HepG2 (cell line): ENCODE data around the gene AQP7.
"Not testable (repeated sequence)": the region's sequence is repeated elsewhere in the genome, so short reads cannot be mapped to it uniquely, and the experiment has no call there.

ENCODE experiments used
- ATF2 ChIP-seq: sonication (generic); formaldehyde crosslinking; IDR thresholded peaks from 2 replicates; pipeline ENCODE4 v1.4.0; 2020; ENCODE audit warnings: missing genetic modification reagents
- CEBPZ ChIP-seq: IDR thresholded peaks from 2 replicates; pipeline ENCODE4 v1.6.1; 2012; ENCODE audit warnings: low read length, improper control_type of control experiment
- CREB1 ChIP-seq, 2 experiments: fragments of 450-650 bp in 1 of 2; IDR thresholded peaks; 2 replicates each; pipeline ENCODE4 v1.6.1; 2016 to 2017; ENCODE audit warnings: control low read depth in 1 of 2, mild to moderate bottlenecking in 1 of 2, missing compliant biosample characterization in 1 of 2, missing genetic modification characterization in 1 of 2
- DNMT1 ChIP-seq: sonication (generic); formaldehyde crosslinking; IDR thresholded peaks from 2 replicates; pipeline ENCODE4 v1.5.1; 2020; ENCODE audit warnings: mild to moderate bottlenecking, missing genetic modification reagents
- EZH2 ChIP-seq: conservative IDR thresholded peaks from 2 replicates; pipeline ENCODE4 v1.6.1; 2012; ENCODE audit warnings: mild to moderate bottlenecking, low read depth, low read length, moderate library complexity
- JUN ChIP-seq: sonication (generic); formaldehyde crosslinking; IDR thresholded peaks from 2 replicates; pipeline ENCODE4 v1.4.0; 2020; ENCODE audit warnings: mild to moderate bottlenecking, missing genetic modification reagents
- POLR2A ChIP-seq, 2 experiments: IDR thresholded peaks; 2 replicates each; pipeline ENCODE4 v1.6.1; 2011; ENCODE audit warnings: low read depth in 2 of 2, low read length in 2 of 2, mild to moderate bottlenecking in 1 of 2, moderate library complexity in 1 of 2; ENCODE audit not compliant: insufficient read depth in 1 of 2
- REXO4 ChIP-seq: sonication (generic); formaldehyde crosslinking; IDR thresholded peaks from 2 replicates; pipeline ENCODE4 v1.8.0; 2022; ENCODE audit warnings: missing genetic modification reagents, mild to moderate bottlenecking, borderline replicate concordance
- SRSF1 ChIP-seq: fragments of 200-400 bp; formaldehyde crosslinking; optimal IDR thresholded peaks from 2 replicates; pipeline ENCODE3; 2017; ENCODE audit warnings: mild to moderate bottlenecking, low read depth, low read length, moderate library complexity
- YY1 ChIP-seq: IDR thresholded peaks from 2 replicates; pipeline ENCODE4 v1.6.1; 2011; ENCODE audit warnings: low read length, low read depth, moderate library complexity, mild to moderate bottlenecking; ENCODE audit not compliant: insufficient read depth, insufficient replicate concordance
- ZNF235 ChIP-seq: sonication (generic); formaldehyde crosslinking; IDR thresholded peaks from 2 replicates; pipeline ENCODE4 v1.8.1; 2023; ENCODE audit warnings: mild to moderate bottlenecking, missing genetic modification reagents, borderline replicate concordance

- not testable (repeated sequence) for TF ChIP-seq YY1; ZNF235 (CRISPR knock-in tag); CEBPZ; DNMT1 (CRISPR knock-in tag); JUN (CRISPR knock-in tag); EZH2; REXO4 (CRISPR knock-in tag); SRSF1; POLR2A (IDR thresholded peaks at IDR 0.05; ENCODE audit: insufficient read depth in 1 of 2, low read depth in 2 of 2, low read length in 2 of 2); CREB1 (IDR thresholded peaks at IDR 0.05); CREB1 (CRISPR knock-in tag; IDR thresholded peaks at IDR 0.05)
- TF ChIP-seq ATF2 (CRISPR knock-in tag) = peak; percentile 19; the same call in 1 of the 2 replicates
Observed at GRCh38 chr9:33391111-33391771, 11.1 kb downstream of the AQP7 start.
